DND-41 (cell line): ENCODE measurements around the gene AVEN.

Experiments
- ATAC-seq: fragments of 200-7000 bp; cut with Tn5 transposase; 3 replicates; pipeline ENCODE4 v1.9.1; 2021; ENCODE audit warnings: low read depth; ENCODE audit not compliant: insufficient read depth
- DNase-seq: peaks from one replicate; pipeline ENCODE4 v3.0.0-alpha.2; 2020
- H2AFZ ChIP-seq: 2 replicates; pipeline ENCODE4 v1.6.0; 2012; ENCODE audit warnings: low read depth, low read length
- H3K27ac ChIP-seq: 2 replicates; pipeline ENCODE4 v1.5.1; 2012; ENCODE audit warnings: low read length, inconsistent platforms
- H3K27me3 ChIP-seq: fragments of 200-600 bp; sonication (generic); 2 replicates; pipeline ENCODE4 v1.6.0; 2012; ENCODE audit warnings: low read length, mild to moderate bottlenecking, inconsistent platforms; ENCODE audit not compliant: insufficient read depth, poor library complexity
- H3K36me3 ChIP-seq: 2 replicates; pipeline ENCODE4 v1.5.1; 2012; ENCODE audit warnings: low read length, inconsistent platforms; ENCODE audit not compliant: insufficient read depth
- H3K4me1 ChIP-seq: 2 replicates; pipeline ENCODE4 v1.5.1; 2012; ENCODE audit warnings: mild to moderate bottlenecking, low read length; ENCODE audit not compliant: insufficient read depth
- H3K4me2 ChIP-seq: 2 replicates; pipeline ENCODE4 v1.6.0; 2012; ENCODE audit warnings: mild to moderate bottlenecking, moderate library complexity, low read length, inconsistent platforms; ENCODE audit not compliant: insufficient read depth
- H3K4me3 ChIP-seq, 2 experiments: fragments of 200-600 bp in 1 of 2; shearing (Covaris generic) in 1 of 2; 2 replicates each; pipeline ENCODE4 v1.5.1; 2012 to 2016; ENCODE audit warnings: inconsistent platforms in 2 of 2, low read length in 2 of 2, mild to moderate bottlenecking in 2 of 2, low read depth in 1 of 2, moderate library complexity in 1 of 2
- H3K79me2 ChIP-seq: 2 replicates; pipeline ENCODE4 v1.6.0; 2012; ENCODE audit warnings: low read length, inconsistent platforms; ENCODE audit not compliant: insufficient read depth
- H3K9ac ChIP-seq: 2 replicates; pipeline ENCODE4 v1.6.0; 2012; ENCODE audit warnings: low read depth, mild to moderate bottlenecking, inconsistent platforms, low read length, moderate library complexity
- H3K9me3 ChIP-seq: 2 replicates; pipeline ENCODE4 v1.5.1; 2012; ENCODE audit warnings: low read length, moderate library complexity, mild to moderate bottlenecking, inconsistent platforms; ENCODE audit not compliant: insufficient read depth, severe bottlenecking
- H4K20me1 ChIP-seq: 2 replicates; pipeline ENCODE4 v1.6.0; 2012; ENCODE audit warnings: low read length; ENCODE audit not compliant: insufficient read depth
- EZH2 ChIP-seq: IDR thresholded peaks from 3 replicates; pipeline ENCODE4 v1.6.1; 2012; ENCODE audit warnings: borderline replicate concordance, low read depth, mild to moderate bottlenecking, moderate library complexity, low read length, inconsistent platforms; ENCODE audit not compliant: severe bottlenecking
- TF ChIP-seq, protein P1 (sequence below): IDR thresholded peaks from 2 replicates; pipeline ENCODE4 v1.5.1; 2012; ENCODE audit warnings: borderline replicate concordance, low read length, moderate library complexity, mild to moderate bottlenecking; ENCODE audit not compliant: poor library complexity, severe bottlenecking; ENCODE audit errors: extremely low read depth

AVEN gene

DNA sequence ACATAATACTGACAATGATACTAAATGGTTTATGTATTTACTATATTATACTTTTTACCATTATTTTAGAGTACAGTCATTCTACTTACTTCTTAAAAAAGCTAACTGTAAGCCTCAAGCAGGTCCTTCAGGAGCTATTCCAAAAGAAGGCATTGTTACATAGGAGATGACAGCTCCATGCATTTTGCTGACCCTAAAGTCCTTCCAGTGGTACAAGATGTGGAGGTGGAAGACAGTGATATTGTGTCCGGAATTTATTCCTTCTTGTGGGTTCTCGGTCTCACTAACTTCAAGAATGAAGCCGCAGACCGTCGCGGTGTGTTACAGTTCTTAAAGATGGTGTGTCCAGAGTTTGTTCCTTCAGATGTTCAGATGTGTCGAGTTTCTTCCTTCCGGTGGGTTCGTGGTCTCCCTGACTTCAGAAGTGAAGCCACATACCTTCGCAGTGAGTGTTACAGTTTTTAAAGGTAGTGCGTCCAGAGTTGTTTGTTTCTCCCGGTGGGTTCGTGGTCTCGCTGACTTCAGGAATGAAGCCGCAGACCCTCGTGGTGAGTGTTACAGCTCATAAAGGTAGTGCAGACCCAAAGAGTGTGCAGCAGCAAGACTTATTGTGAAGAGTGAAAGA, 20.9 kb downstream of the AVEN start:
- Histone ChIP-seq H3K79me2 (no peaks in the 10 kb centered on the region), H2AFZ (no peak overlapping the region), H3K9me3 (no peaks in the 10 kb centered on the region), H3K9ac (no peak overlapping the region), H3K4me1 (no peaks in the 10 kb centered on the region), H4K20me1 (no peaks in the 10 kb centered on the region), H3K36me3 (no peaks in the 10 kb centered on the region), H3K27me3 (no peaks in the 10 kb centered on the region), H3K27ac (no peak overlapping the region), H3K4me2 (no peak overlapping the region), H3K4me3 (no peak overlapping the region)
- TF ChIP-seq, protein P1, sequence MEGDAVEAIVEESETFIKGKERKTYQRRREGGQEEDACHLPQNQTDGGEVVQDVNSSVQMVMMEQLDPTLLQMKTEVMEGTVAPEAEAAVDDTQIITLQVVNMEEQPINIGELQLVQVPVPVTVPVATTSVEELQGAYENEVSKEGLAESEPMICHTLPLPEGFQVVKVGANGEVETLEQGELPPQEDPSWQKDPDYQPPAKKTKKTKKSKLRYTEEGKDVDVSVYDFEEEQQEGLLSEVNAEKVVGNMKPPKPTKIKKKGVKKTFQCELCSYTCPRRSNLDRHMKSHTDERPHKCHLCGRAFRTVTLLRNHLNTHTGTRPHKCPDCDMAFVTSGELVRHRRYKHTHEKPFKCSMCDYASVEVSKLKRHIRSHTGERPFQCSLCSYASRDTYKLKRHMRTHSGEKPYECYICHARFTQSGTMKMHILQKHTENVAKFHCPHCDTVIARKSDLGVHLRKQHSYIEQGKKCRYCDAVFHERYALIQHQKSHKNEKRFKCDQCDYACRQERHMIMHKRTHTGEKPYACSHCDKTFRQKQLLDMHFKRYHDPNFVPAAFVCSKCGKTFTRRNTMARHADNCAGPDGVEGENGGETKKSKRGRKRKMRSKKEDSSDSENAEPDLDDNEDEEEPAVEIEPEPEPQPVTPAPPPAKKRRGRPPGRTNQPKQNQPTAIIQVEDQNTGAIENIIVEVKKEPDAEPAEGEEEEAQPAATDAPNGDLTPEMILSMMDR, result no peak
- TF ChIP-seq EZH2, result no peak
- ATAC-seq (peak; percentile 73), DNase-seq (peak; percentile 45)

GRCh38 chr15:34014556-34014955, 24.4 kb downstream of the AVEN start:
- Histone ChIP-seq H3K27ac (no peak overlapping the region), H3K4me2 (no peak overlapping the region)

GRCh38 chr15:34013746-34014145, 25.3 kb downstream of the AVEN start:
- Histone ChIP-seq H3K27ac (no peak overlapping the region), H3K9ac (no peak overlapping the region), H3K36me3 (no peaks in the 10 kb centered on the region), H3K4me3 (no peak overlapping the region), H3K4me2 (no peak overlapping the region), H2AFZ (no peak overlapping the region), H3K27me3 (no peaks in the 10 kb centered on the region), H3K79me2 (no peaks in the 10 kb centered on the region), H3K9me3 (no peaks in the 10 kb centered on the region), H4K20me1 (no peaks in the 10 kb centered on the region), H3K4me1 (no peaks in the 10 kb centered on the region)
- TF ChIP-seq, protein P1, result no peak
- TF ChIP-seq EZH2, result no peak
- ATAC-seq (no peak), DNase-seq (no peak)

More at GRCh38 chr15:34014556-34014955, 24.4 kb downstream of the AVEN start:
- ATAC-seq (no peak), DNase-seq (no peak)
- no peak for TF ChIP-seq EZH2
- TF ChIP-seq, protein P1, result no peak
- Histone ChIP-seq H2AFZ (no peak overlapping the region), H3K27me3 (no peaks in the 10 kb centered on the region), H3K79me2 (no peaks in the 10 kb centered on the region), H3K36me3 (no peaks in the 10 kb centered on the region), H3K9ac (no peak overlapping the region), H3K4me3 (no peak overlapping the region), H4K20me1 (no peaks in the 10 kb centered on the region), H3K9me3 (no peaks in the 10 kb centered on the region), H3K4me1 (no peaks in the 10 kb centered on the region)

- no peak for TF ChIP-seq EZH2
- TF ChIP-seq, protein P1, result no peak
- DNase-seq, result no peak
- Histone ChIP-seq H3K27ac (no peak overlapping the region), H3K4me3 (no peak overlapping the region), H3K36me3 (no peaks in the 10 kb centered on the region), H3K79me2 (no peaks in the 10 kb centered on the region), H3K9ac (no peak overlapping the region), H3K27me3 (no peaks in the 10 kb centered on the region), H3K4me1 (no peaks in the 10 kb centered on the region), H3K9me3 (no peaks in the 10 kb centered on the region), H4K20me1 (no peaks in the 10 kb centered on the region), H3K4me2 (no peak overlapping the region), H2AFZ (no peak overlapping the region)
- no peak for ATAC-seq
These were observed 26.5 kb downstream of the AVEN start for GRCh38 chr15:34012461-34013028.
